Measurements from ENCODE around the gene KRT15.

- TF ChIP-seq, protein P1, sequence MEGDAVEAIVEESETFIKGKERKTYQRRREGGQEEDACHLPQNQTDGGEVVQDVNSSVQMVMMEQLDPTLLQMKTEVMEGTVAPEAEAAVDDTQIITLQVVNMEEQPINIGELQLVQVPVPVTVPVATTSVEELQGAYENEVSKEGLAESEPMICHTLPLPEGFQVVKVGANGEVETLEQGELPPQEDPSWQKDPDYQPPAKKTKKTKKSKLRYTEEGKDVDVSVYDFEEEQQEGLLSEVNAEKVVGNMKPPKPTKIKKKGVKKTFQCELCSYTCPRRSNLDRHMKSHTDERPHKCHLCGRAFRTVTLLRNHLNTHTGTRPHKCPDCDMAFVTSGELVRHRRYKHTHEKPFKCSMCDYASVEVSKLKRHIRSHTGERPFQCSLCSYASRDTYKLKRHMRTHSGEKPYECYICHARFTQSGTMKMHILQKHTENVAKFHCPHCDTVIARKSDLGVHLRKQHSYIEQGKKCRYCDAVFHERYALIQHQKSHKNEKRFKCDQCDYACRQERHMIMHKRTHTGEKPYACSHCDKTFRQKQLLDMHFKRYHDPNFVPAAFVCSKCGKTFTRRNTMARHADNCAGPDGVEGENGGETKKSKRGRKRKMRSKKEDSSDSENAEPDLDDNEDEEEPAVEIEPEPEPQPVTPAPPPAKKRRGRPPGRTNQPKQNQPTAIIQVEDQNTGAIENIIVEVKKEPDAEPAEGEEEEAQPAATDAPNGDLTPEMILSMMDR (conservative IDR thresholded peaks at IDR 0.05; ENCODE audit: low read length): no peak
- TF ChIP-seq EZH2phosphoT487 (IDR thresholded peaks at IDR 0.05; ENCODE audit: borderline replicate concordance, low read depth, low read length): no peak
Observed at GRCh38 chr17:41518031-41518430, 659 bp downstream of the KRT15 start.

All from OCI-LY7 (cell line).